ENCODE results near the gene SPAG4.

The SPAG4 gene

GRCh38 chr20:35650632-35651031 is 35.0 kb downstream of the SPAG4 start:
- no peak overlapping the region for H3K27ac ChIP-seq (ENCODE audit: low read depth, low read length)
- no peaks in the 10 kb centered on the region for H3K4me1 ChIP-seq (ENCODE audit: control insufficient read depth, low read length)
- H3K9me2 ChIP-seq (replicated peaks; ENCODE audit: control insufficient read depth, low read length): no peaks in the 10 kb centered on the region
- no peak for TF ChIP-seq CTCF (IDR thresholded peaks at IDR 0.05; ENCODE audit: low read depth, low read length, poor library complexity, severe bottlenecking)
- no peak for TF ChIP-seq EZH2phosphoT487 (IDR thresholded peaks at IDR 0.05; ENCODE audit: borderline replicate concordance, low read length)
- peaks cover 91% of the 10 kb centered on the region for H3K79me2 ChIP-seq (ENCODE audit: control insufficient read depth, low read length)
- peaks cover 74% of the 10 kb centered on the region for H3K36me3 ChIP-seq (ENCODE audit: control insufficient read depth, low read length)
- no peaks in the 10 kb centered on the region for H3K27me3 ChIP-seq (ENCODE audit: control insufficient read depth, low read length)
- H3K9me3 ChIP-seq (ENCODE audit: control insufficient read depth, insufficient read depth, low read length): no peaks in the 10 kb centered on the region
- peaks cover 36% of the 10 kb centered on the region for H4K20me1 ChIP-seq (ENCODE audit: control insufficient read depth, insufficient read depth, low read depth, low read length)
- peaks cover 20% of the 10 kb centered on the region for H3F3A ChIP-seq (ENCODE audit: control insufficient read depth, insufficient read depth)
- no peak overlapping the region for H3K4me2 ChIP-seq (ENCODE audit: low read length)
- no peak overlapping the region for H3K4me3 ChIP-seq (ENCODE audit: low read length)

GRCh38 chr20:35651958-35652357 is 36.3 kb downstream of the SPAG4 start:
- H3K4me1 ChIP-seq (ENCODE audit: control insufficient read depth, low read length): no peaks in the 10 kb centered on the region; the same call in 1 of the 2 replicates

GRCh38 chr20:35652641-35653429 is 37.2 kb downstream of the SPAG4 start:
- no peak overlapping the region for H3K4me2 ChIP-seq (ENCODE audit: low read length)
- no peak overlapping the region for H3K27ac ChIP-seq (ENCODE audit: low read depth, low read length)
- H3K4me1 ChIP-seq (ENCODE audit: control insufficient read depth, low read length): peaks cover 7% of the 10 kb centered on the region
- no peaks in the 10 kb centered on the region for H3K9me3 ChIP-seq (ENCODE audit: control insufficient read depth, insufficient read depth, low read length)
- peaks cover 99% of the 10 kb centered on the region for H3K79me2 ChIP-seq (ENCODE audit: control insufficient read depth, low read length)
- peaks cover 20% of the 10 kb centered on the region for H3F3A ChIP-seq (ENCODE audit: control insufficient read depth, insufficient read depth)
- TF ChIP-seq EZH2phosphoT487 (IDR thresholded peaks at IDR 0.05; ENCODE audit: borderline replicate concordance, low read length) (no peak), CTCF (IDR thresholded peaks at IDR 0.05; ENCODE audit: low read depth, low read length, poor library complexity, severe bottlenecking) (no peak)
- H4K20me1 ChIP-seq (ENCODE audit: control insufficient read depth, insufficient read depth, low read depth, low read length): peaks cover 43% of the 10 kb centered on the region
- no peaks in the 10 kb centered on the region for H3K9me2 ChIP-seq (replicated peaks; ENCODE audit: control insufficient read depth, low read length)
- no peaks in the 10 kb centered on the region for H3K27me3 ChIP-seq (ENCODE audit: control insufficient read depth, low read length)
- H3K36me3 ChIP-seq (ENCODE audit: control insufficient read depth, low read length): peaks cover 93% of the 10 kb centered on the region
- H3K4me3 ChIP-seq (ENCODE audit: low read length): no peak overlapping the region

More at GRCh38 chr20:35651958-35652357, 36.3 kb downstream of the SPAG4 start:
- TF ChIP-seq EZH2phosphoT487 (IDR thresholded peaks at IDR 0.05; ENCODE audit: borderline replicate concordance, low read length): no peak
- no peak for TF ChIP-seq CTCF (IDR thresholded peaks at IDR 0.05; ENCODE audit: low read depth, low read length, poor library complexity, severe bottlenecking)
- Histone ChIP-seq H3K4me3 (ENCODE audit: low read length) (no peak overlapping the region), H3K4me2 (ENCODE audit: low read length) (no peak overlapping the region), H3K36me3 (ENCODE audit: control insufficient read depth, low read length) (peaks cover 86% of the 10 kb centered on the region), H3K9me2 (replicated peaks; ENCODE audit: control insufficient read depth, low read length) (no peaks in the 10 kb centered on the region), H3K9me3 (ENCODE audit: control insufficient read depth, insufficient read depth, low read length) (no peaks in the 10 kb centered on the region), H3K27ac (ENCODE audit: low read depth, low read length) (no peak overlapping the region), H4K20me1 (ENCODE audit: control insufficient read depth, insufficient read depth, low read depth, low read length) (peaks cover 38% of the 10 kb centered on the region), H3K27me3 (ENCODE audit: control insufficient read depth, low read length) (no peaks in the 10 kb centered on the region), H3F3A (ENCODE audit: control insufficient read depth, insufficient read depth) (peaks cover 20% of the 10 kb centered on the region), H3K79me2 (ENCODE audit: control insufficient read depth, low read length) (peaks cover 96% of the 10 kb centered on the region)
